Omental fat pad (tissue), 4 donors: ENCODE measurements around the gene RSL1D1. TPM values are rescaled to one million over a fixed set of nuclear protein-coding genes. Genes with fewer than 3 reads are reported as not detected.
"Not testable (repeated sequence)": the region's sequence is repeated elsewhere in the genome, so short reads cannot be mapped to it uniquely, and the experiment has no call there.

Experiments used
- ATAC-seq: fragments of 150-250 bp; one replicate; pipeline ENCODE4 v1.9.1; 2016; ENCODE audit warnings: mild to moderate bottlenecking, moderate library complexity; ENCODE audit not compliant: low FRiP score
- DNase-seq: peaks from one replicate; pipeline ENCODE4 v3.0.0-alpha.2; 2019; ENCODE audit warnings: low spot score
- total RNA-seq, 4 donors: library from RNA; depleted of rRNA; stranded (reverse); fragments of >200 nt; gene quantifications; one replicate each; pipeline ENCODE4 v1.1.0, GENCODE V29; 2016
- TF ChIP-seq, protein P1 (sequence below), 3 donors: fragments of 450-650 bp; IDR thresholded peaks; one replicate each; pipeline ENCODE4 v1.5.1; 2016 to 2017; ENCODE audit warnings: antibody characterized with exemption in 3 of 3, mild to moderate bottlenecking in 3 of 3, moderate library complexity in 2 of 3

Gene RSL1D1
- total RNA-seq, 4 donors from 2014 or later: 138 to 269 (median 188) TPM

- ATAC-seq (no peak), DNase-seq (no peak)
- TF ChIP-seq, protein P1, sequence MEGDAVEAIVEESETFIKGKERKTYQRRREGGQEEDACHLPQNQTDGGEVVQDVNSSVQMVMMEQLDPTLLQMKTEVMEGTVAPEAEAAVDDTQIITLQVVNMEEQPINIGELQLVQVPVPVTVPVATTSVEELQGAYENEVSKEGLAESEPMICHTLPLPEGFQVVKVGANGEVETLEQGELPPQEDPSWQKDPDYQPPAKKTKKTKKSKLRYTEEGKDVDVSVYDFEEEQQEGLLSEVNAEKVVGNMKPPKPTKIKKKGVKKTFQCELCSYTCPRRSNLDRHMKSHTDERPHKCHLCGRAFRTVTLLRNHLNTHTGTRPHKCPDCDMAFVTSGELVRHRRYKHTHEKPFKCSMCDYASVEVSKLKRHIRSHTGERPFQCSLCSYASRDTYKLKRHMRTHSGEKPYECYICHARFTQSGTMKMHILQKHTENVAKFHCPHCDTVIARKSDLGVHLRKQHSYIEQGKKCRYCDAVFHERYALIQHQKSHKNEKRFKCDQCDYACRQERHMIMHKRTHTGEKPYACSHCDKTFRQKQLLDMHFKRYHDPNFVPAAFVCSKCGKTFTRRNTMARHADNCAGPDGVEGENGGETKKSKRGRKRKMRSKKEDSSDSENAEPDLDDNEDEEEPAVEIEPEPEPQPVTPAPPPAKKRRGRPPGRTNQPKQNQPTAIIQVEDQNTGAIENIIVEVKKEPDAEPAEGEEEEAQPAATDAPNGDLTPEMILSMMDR (IDR thresholded peaks at IDR 0.05): no peak
These were observed 16.0 kb downstream of the RSL1D1 start for GRCh38 chr16:11835309-11835708.

GRCh38 chr16:11833951-11834695 is 17.2 kb downstream of the RSL1D1 start:
- TF ChIP-seq, protein P1 (IDR thresholded peaks at IDR 0.05): no peak
- DNase-seq: no peak
- ATAC-seq: peak; percentile 75

DNA sequence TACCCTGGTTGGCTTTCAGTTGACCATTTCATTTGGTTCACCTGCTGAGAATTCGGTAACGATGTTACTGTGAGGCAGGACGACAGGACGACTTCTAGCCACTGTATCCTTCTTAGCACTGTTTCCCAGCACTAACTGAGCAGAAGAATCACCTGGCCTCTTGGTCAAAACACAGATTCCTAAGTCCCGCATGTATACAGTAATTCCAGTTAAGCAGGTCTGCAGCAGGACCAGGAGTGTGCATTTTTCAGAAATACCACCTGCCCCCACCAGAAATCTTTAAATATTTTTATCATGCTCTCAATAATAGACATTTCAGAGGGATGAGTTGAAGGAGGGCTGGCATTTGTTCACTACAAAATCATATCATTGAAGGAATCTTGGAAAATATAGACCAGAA is 22.6 kb downstream of the RSL1D1 start:
- TF ChIP-seq, protein P1 (IDR thresholded peaks at IDR 0.05): no peak

DNA sequence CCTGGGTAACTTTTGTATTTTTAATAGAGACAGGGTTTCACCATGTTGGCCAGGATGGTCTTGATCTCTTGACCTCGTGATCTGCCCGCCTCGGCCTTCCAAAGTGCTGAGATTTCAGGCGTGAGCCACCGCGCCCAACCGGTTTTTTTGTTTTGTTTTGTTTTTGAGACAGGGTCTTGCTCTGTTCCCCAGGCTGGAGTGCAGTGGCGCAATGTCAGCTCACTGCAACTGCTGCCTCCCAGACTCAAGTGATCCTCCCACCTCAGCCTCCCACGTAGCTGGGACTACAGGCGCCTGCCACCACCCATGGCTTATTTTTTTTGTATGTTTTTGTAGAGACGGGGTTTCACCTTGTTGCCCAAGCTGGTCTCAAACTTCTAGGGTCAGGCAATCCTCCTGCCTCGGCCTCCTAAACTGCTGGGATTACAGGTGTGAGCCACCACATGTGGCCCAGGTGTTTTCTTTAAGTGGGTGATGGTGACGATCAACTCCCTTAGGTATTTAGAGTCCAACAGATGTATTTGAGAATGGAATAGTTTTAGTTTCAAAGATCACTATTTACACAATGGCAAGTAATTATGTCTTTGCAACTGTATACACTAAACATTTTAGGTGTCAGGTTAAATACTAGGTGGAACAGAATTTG is 25.7 kb downstream of the RSL1D1 start:
- ATAC-seq: not testable (repeated sequence)

More for the DNA sequence above, 22.6 kb downstream of the RSL1D1 start:
- DNase-seq (no peak), ATAC-seq (no peak)

GRCh38 chr16:11824362-11824761 is 27.0 kb downstream of the RSL1D1 start:
- ATAC-seq (peak; percentile 44), DNase-seq (no peak)
- TF ChIP-seq, protein P1 (IDR thresholded peaks at IDR 0.05): no peak

More for the DNA sequence above, 25.7 kb downstream of the RSL1D1 start:
- not testable (repeated sequence) for DNase-seq

DNA sequence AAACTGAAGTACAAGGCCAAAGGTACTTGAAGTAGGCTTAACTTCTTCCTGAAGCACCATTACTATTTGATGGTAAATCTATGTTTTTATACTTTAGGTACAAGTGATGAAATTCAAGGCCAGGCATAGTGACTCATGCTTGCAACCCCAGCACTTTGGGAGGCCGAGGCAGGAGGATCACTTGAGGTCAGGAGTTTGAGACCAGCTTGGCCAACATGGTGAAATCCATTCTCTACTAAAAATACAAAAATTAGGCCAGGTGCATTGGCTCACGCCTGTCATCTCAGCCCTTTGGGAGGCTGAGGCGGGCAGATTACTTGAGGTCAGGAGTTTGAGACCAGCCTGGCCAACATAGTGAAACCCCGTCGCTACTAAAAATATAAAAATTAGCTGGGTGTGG is 27.7 kb downstream of the RSL1D1 start:
- not testable (repeated sequence) for ATAC-seq, DNase-seq

DNA sequence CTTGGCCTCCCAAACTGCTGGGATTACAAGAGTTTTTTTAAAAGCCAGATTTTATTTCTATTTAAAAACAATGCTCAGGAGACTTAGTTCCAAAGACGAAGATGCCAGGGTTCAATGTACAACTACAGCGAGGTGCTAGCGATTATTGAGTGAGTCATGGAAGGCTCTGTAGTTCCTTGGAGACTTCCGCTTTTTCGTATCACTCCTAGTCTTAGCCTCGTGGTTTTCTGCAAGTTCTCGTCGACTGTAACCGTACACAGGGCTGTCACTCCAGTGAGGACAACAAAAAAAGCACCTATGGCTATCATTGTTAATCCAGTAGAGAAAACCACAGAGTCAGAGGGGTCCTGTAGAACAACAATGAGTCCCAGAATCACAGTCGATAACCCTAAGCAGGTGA is 31.5 kb downstream of the RSL1D1 start:
- ATAC-seq (no peak), DNase-seq (no peak)
- TF ChIP-seq, protein P1 (IDR thresholded peaks at IDR 0.05): no peak

DNA sequence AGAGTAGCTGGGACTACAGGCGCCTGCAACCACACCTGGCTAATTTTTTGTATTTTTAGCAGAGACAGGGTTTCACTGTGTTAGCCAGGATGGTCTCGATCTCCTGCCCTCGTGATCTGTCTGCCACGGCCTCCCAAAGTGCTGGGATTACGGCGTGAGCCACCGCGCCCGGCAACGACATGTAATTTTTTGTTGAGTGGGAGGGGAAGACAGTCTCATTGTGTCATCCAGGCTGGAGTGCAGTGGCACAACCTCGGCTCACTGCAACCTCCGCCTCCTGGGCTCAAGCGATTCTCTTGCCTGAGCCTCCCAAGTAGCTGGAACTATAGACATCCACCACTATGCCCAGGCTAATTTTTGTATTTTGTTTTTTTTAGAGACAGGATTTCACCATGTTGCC is 32.4 kb downstream of the RSL1D1 start:
- not testable (repeated sequence) for DNase-seq, ATAC-seq
